HG03103 (cell line): ENCODE data around the gene BEST2.

Source experiments
- ATAC-seq: cut with Tn5 transposase; IDR thresholded peaks from one replicate; pipeline ENCODE4 v1.9.1; 2021; ENCODE audit warnings: low read depth; ENCODE audit not compliant: unreplicated experiment

Gene BEST2

DNA sequence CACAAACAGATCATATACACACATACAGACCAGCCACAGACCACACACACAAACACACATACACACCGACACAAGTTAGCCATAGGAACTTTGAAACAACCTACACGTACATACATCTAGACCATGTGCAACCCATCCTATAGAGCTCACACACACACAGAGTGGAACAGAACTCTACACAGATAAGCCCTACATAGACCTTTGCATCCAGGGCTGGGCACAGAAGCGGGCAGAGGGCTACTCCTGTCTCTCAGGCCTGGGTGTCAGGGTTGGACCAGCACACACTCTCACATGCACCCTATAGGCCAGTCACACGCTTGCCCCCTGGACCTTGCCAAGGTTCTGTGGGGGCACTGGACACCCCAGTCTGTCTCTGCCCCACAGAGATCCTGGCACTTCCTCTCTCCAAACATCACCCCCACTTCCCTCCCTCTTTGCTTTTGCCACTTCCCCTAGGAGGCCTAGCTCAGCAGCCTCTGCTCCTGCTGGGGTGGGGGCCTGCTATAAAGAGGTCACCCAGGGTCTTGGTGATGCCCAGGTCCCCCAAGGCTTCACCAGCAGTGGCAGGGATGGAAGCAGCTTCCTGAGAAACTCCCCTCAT, 33.9 kb downstream of the BEST2 start:
- no peak for ATAC-seq

GRCh38 chr19:12786141-12786870, 34.7 kb downstream of the BEST2 start:
- no peak for ATAC-seq

GRCh38 chr19:12786952-12787351, 35.4 kb downstream of the BEST2 start:
- ATAC-seq, result no peak

DNA sequence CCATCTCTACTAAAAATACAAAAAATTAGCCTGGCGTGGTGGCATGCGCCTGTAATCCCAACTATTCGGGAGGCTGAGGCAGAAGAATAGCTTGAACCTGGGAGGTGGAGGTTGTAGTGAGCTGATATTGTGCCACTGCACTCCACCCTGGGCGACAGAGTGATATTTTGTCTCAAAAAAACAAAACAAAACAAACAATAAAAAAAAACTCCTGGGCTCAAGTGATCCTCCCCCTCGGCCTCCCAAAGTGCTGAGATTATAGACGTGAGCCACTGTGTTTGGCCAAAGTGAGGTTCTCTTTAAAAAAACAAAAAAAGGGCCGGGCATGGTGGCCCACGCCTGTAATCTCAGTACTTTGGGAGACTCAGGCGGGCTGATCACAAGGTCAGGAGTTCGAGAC, 35.9 kb downstream of the BEST2 start:
- ATAC-seq, result no peak

DNA sequence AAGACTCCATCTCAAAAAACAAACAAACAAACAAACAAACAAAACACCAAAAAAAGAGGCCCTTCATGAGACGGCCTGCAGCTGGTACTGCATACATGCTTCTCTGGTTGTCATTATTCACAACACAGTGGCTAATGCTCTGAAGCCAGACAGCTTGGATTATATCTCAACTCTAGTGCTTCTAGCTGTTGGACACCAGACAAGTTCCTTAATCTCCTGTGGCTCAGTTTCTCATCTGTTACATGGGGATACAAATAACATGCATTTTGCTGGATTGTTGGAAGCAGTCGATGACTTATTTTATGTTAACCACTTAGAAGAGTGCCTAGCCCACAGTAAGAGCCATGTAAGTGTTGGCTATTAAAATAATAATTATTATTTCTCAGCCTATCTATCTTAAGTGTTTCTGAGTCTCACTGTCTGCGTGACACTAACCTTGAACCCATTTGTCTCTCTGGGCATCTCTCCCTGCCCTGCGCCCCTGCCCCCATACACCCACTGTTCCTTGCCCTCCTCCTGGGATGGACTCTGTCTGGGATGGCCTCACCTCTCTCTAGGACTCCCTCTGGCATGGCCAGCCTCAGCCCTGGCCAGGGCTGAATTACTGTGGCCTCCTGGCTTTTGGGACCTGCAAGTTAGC, 36.6 kb downstream of the BEST2 start:
- ATAC-seq, result no peak

DNA sequence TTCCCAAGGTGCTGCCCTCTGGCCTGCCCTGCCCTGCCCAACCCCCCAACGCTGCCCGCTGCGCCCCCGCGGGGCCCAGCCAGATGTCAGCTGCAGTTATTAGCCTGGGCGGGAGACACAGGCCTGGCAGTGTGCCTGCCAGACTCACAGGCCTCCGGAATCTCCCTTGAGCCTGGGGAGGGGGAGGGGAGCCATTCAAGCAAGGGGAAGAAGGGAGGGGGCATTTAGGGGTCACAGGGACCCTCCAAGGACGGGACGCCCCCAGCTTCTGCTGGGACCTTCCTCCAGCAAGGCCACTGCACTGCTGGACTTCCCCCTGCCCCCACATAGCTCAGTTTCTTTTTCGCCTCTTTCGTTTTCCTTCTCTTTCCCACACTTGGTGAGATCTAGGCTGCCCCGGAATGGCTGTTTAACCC, 37.1 kb downstream of the BEST2 start:
- ATAC-seq, result no peak

GRCh38 chr19:12789098-12789903, 37.7 kb downstream of the BEST2 start:
- no peak for ATAC-seq

DNA sequence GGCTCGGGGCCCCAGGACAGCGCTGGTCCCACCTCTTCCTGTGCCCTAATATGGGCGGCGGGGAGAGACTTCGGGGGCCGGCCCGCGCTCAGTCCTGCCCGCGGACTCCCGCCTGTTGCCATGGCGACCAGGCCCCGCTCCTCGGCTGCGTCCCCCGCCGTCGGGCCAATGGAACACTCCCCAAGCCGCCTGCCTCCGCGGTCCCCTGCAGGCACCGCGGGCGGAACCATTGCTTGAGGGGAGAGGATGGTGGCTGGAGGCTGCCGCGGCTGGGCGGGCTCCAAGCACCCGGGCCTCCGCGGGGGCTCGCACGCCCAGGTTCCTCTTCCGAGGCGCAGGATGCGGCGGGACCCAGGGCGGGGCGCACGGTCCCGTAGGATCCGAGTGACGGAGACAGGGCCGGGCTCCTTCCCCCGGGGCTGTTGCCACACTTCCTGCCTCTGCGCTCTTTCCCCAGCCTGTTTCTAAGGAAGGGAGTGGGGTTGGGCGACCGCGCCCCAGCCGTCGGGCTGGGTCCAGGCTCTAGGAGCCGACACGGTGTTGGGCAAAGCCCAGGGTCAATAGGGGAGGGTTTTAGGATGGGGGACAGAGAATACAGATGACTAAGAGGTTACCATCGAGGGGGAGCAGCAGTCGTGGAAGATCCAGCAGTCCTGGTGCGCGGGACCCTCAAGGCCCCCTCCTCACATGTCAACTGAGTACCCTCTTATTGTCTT, 38.5 kb downstream of the BEST2 start:
- peak; percentile 39 for ATAC-seq

GRCh38 chr19:12790628-12791344, 39.2 kb downstream of the BEST2 start:
- no peak for ATAC-seq

DNA sequence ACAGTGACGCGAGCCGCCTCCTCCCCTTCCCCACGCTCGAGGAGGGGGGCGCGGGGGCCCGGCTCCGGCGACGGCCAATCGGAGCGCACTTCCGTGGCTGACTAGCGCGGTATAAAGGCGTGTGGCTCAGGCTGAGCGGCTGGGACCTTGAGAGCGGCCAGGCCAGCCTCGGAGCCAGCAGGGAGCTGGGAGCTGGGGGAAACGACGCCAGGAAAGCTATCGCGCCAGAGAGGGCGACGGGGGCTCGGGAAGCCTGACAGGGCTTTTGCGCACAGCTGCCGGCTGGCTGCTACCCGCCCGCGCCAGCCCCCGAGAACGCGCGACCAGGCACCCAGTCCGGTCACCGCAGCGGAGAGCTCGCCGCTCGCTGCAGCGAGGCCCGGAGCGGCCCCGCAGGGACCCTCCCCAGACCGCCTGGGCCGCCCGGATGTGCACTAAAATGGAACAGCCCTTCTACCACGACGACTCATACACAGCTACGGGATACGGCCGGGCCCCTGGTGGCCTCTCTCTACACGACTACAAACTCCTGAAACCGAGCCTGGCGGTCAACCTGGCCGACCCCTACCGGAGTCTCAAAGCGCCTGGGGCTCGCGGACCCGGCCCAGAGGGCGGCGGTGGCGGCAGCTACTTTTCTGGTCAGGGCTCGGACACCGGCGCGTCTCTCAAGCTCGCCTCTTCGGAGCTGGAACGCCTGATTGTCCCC, 39.9 kb downstream of the BEST2 start, which contains the start of gene JUNB:
JUNB (plus strand) TSS at position 142 of the 706 bp plus-strand sequence; CDS start at position 428, 286 bp downstream.
- ATAC-seq, result peak; percentile 28

GRCh38 chr19:12792051-12792852, 40.7 kb downstream of the BEST2 start:
- ATAC-seq, result no peak

GRCh38 chr19:12792853-12793289, 41.3 kb downstream of the BEST2 start:
- ATAC-seq, result no peak

DNA sequence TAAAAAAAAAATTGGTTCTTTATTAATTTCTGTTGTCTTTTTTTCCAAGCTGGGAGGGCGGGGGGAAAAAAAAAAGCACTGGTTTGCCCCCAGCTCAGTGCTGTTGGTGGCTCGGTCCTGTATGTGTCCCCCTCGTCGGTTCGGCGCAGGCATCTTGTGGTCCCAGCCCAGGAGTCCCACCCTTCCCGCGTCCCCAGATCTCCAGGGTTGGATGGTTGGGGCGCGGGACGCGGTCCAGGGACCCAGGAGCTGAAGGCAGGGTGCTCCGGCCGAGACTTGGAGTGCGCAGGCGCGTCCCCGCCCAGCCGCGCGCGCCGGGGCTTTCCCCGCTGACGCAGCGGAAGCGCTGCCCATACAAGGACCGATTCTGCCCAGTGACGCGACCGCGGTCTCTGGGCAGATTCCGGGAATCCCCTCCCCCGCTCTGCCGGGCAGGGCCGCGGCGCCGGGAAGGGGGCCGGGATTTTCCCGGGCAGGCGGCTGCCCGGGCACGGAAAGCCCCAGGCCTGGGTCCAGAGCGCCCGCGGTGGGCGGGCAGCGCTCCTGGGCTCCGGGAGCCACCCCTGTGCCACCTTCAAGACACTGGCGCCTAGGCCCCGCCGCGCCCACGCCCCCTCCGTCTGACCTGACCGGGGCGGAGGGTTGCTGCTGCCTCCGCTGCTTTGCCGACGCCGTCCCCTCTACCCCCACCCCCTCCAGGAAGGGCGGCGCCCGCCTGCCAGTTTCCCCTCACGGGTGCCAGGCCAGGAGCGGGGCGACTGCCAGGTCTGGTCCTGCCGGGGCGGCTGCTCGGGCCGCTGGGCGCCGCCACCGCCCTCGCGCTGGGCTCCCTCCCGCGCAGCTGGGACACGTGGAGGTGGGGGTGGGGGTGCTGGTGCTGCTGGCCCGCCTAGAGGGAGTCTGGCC, 42.0 kb downstream of the BEST2 start:
- ATAC-seq, result no peak

DNA sequence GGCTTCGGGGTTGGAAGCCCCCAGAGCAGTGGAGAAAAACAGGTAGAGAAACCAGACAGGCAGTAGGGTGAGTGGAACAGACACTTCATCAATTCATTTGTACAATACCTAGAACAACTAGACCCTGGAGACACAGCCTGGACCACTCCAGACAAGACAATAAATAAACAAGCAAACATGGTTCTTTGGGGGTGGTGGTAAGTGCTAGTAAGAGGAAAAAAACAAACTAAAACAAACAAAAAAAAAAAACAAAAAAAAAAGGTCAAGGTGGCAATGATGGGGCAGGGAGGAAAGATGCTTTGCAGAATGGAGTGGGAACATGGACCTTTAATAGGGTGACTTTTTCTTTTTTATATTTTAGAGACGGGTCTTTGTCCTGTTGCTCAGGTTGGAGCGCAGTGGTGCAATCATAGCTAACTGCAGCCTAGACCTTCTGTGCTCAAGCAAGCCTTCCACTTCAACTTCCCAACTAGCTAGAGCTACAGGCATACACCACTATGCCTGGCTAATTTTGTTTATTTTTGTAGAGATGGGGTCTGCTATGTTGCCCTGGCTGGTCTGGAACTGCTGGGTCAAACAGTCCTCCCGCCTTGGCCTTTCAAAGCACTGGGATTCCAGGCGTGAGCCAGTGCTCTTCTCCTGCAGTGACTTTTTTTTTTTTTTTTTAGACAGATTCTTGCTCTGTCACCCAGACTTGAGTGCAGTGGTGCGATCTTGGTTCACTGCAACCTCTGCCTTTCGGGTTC, 42.8 kb downstream of the BEST2 start:
- no peak for ATAC-seq

- ATAC-seq, result no peak
These were observed 43.4 kb downstream of the BEST2 start for GRCh38 chr19:12794971-12795381.
